Activated CD4-positive, alpha-beta T cell treated with anti-CD3 and anti-CD28 coated beads, Interleukin-2, amount 50 U/mL, for 24 hours (primary cell): ENCODE measurements around the gene BFAR.
"Not testable (repeated sequence)": the region's sequence is repeated elsewhere in the genome, so short reads cannot be mapped to it uniquely, and the experiment has no call there.

Experiments
- DNase-seq, 2 donors: peaks; one replicate each; pipeline ENCODE4 v3.0.0-alpha.2; 2020; ENCODE audit warnings: low read depth in 1 of 2, low spot score in 1 of 2

The BFAR gene

DNA sequence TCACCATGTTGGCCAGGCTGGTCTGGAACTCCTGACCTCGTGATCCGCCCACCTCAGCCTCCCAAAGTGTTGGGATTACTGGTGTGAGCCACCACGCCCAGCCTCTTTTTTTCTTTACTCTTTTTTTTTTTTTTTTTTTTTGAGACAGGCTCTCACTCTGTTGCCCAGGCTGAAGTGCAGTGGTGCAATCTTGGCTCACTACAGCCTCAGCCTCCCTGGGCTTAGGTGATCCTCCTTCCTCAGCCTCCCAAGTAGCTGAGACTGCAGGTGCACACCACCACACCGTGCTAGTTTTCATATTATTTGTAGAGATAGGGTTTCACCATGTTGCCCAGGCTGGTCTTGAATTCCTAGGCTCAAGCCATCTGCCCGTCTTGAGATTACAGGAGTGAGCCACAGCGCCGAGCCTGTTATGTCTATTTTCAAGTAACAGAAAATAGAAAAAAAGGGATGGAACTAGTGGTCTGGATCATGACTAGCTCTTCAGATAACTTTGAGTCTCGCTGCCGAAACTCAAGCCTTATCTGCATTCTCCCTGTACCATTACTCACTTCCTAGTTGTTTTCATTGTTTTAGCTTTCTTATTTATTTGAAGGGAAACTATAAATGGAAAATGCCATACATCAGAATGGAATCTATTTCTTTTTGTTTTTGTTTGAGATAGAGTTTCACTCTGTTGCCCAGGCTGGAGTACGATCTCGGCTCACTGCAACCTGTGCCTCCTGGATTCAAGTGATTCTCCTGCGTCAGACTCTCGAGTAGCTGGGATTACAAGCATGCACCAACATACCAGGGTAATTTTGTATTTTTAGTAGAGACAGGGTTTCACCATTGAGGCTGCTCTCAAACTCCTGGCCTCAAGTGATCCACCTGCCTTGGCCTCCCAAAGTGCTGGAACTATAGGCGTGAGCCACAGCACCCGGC lies 53.4 kb downstream of the BFAR start:
- DNase-seq = not testable (repeated sequence)

DNA sequence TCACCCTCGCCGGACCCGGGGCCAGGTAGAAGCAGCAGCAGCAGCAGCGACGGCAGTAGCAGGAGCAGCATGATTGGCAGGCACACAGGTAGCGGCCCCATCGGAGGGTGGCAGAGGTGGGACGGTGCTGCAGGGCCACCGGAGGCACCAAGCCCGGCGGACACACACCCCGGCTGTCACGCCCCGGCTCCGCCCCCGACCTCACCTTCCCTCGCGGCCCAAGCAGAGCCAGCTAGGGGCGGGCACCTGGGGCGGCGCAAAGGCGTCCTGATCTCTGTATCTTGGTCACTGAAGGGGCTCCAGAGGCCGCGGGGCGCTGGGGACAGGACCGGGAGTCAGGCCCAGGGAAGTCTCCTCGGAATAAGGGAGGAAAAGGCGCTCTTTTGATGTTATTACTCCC lies 61.4 kb downstream of the BFAR start, which contains the start of gene PLA2G10:
Gene PLA2G10, minus strand, starts transcription at position 180 of the 400 bp plus-strand sequence. Its CDS starts 79 bp downstream, at position 101.
- not testable (repeated sequence) for DNase-seq

- not testable (repeated sequence) for DNase-seq
Observed at GRCh38 chr16:14701859-14702258, 69.1 kb downstream of the BFAR start.

DNA sequence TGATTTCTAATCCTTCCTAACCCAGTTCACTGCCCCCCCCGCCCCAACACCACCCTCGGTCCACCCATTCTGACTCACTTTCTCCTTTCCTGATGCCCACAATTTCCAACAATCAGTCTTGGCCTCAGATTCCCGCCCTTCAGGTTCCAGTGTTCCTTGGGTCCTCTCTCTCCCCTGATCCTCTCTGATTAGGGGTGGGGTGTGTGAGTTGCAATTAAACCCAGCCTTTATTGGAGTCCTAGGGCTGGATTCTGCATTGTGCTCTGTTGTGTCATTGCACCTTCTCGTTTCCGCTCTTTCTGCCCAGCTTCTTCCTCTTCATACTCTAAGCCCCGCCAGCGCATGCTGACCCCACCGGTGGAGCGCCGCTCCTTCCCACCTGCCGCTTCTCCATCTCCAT lies 69.9 kb downstream of the BFAR start:
- DNase-seq = not testable (repeated sequence)

DNA sequence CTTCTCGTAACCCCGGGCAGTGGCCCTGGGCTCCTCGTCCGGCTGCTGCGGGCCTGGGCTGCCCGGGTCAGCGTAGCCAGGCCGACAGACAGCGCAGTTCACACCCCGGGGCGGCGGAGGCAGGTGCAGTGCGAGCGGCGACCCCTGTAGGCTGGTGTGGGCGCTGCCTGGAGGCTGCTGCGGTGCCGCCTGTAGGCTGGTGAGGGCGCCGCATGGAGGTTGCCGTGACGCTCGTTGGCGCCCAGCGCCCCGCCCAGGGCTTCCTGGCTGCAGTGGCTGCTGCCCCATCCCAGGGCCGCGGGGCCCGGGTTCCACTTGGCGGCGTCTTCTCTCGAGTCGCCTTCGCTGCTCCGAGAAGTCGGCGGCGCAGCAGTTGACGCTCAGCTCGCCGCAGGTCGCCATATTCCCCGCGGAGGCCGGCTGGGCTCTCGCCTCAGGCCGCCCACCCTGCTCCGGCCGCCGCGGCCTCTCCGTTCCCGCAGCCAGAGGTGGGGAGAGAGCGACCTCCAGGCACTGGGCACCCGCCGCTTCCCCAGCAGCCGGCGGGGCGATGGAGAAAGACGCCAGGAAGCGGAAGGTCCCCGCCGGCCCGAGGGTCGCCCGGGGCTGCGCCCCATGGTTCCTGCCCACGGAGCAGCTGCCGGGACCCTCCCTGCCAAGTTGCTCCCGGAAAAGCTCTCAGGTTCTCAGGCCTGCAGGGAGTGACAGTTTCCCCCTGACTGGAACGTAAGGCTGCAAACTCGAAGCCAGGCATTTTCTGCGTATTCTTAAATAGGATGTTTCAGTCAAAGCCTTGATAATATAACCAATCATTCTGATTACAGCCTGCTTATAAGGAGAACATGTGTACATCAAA lies 70.6 kb downstream of the BFAR start, which contains the start of gene NPIPA3:
Gene NPIPA3, plus strand, starts transcription at position 256 of the 856 bp plus-strand sequence. CDS start 5,533 bp downstream, outside the sequence.
- not testable (repeated sequence) for DNase-seq
